ENCODE measurements around the gene SLC7A1.

Gene SLC7A1

DNA sequence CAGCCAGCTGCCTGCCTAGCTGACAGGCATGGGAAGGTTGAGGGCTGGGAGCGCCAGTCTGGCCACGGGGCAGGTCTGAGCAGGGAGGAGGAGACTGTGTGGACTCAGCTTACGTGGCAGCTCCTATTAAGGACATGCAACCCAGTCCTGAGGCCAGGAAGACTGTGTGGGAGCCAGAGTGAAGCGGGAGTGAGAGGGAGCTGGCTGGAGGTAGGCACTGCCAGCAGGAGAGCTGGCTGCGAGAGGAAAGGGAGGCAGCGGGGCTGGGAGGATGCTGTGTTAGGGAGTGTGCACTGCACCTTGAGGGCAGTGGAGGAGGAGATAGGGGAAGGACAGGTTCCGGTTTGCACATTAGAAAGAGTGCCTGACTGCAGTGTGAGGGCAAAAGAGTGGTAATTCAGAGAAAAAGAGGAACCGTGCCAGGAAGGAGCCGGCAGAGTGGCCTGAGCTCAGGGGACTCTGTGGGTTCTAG is 99.2 kb downstream of the SLC7A1 start:
- no peak for DNase-seq (ENCODE audit: low spot score)
- in situ Hi-C loops (cut with MboI; ENCODE audit: low sequenced_read_pairs, unreplicated experiment), result no loop called here
- TF ChIP-seq, protein P1, sequence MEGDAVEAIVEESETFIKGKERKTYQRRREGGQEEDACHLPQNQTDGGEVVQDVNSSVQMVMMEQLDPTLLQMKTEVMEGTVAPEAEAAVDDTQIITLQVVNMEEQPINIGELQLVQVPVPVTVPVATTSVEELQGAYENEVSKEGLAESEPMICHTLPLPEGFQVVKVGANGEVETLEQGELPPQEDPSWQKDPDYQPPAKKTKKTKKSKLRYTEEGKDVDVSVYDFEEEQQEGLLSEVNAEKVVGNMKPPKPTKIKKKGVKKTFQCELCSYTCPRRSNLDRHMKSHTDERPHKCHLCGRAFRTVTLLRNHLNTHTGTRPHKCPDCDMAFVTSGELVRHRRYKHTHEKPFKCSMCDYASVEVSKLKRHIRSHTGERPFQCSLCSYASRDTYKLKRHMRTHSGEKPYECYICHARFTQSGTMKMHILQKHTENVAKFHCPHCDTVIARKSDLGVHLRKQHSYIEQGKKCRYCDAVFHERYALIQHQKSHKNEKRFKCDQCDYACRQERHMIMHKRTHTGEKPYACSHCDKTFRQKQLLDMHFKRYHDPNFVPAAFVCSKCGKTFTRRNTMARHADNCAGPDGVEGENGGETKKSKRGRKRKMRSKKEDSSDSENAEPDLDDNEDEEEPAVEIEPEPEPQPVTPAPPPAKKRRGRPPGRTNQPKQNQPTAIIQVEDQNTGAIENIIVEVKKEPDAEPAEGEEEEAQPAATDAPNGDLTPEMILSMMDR (IDR thresholded peaks at IDR 0.05; ENCODE audit: borderline replicate concordance, control extremely low read depth, extremely low read depth, insufficient read depth, missing control alignments), result no peak

DNA sequence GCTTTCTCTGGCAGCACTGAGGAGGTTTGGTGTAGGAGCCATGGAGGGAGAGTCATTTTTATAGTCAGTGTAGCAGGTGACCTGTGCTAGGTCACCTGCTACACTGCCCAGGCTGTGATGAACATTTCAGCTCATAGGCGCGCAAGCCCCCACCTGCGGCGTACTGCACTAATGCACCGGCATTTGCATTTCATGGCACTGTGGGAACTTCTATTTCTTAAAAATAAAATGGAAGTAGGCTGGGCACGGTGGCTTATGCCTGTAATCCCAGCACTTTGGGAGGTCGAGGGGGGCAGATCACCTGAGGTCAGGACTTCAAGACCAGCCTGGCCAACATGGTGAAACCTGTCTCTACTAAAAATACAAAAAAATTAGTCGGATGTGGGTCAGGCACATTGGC is 101.0 kb downstream of the SLC7A1 start:
- in situ Hi-C loops (cut with MboI; ENCODE audit: low sequenced_read_pairs, unreplicated experiment), result no loop called here
- no peak for DNase-seq (ENCODE audit: low spot score)
- TF ChIP-seq, protein P1 (IDR thresholded peaks at IDR 0.05; ENCODE audit: borderline replicate concordance, control extremely low read depth, extremely low read depth, insufficient read depth, missing control alignments), result no peak

DNA sequence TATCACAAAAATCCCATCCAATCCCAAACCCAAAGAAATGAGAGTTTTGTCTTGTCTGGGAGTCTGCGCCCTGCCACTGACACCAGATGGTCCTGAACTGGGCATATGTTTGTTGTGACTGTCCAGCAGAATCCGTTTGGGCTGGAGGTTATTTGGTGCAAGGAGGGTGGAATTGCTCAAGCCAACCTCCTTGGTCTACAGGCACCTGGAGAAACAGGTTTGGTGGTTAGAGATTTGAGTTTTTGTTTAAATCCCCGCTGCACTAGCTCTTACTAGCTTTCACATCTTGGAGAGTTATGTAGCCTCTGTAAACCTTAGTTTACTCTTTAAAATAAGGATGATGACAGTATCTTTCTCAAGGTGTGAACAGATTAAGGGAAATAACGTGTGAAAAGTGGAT is 101.7 kb downstream of the SLC7A1 start:
- no peak for DNase-seq (ENCODE audit: low spot score)
- in situ Hi-C loops (cut with MboI; ENCODE audit: low sequenced_read_pairs, unreplicated experiment), result no loop called here
- TF ChIP-seq, protein P1 (IDR thresholded peaks at IDR 0.05; ENCODE audit: borderline replicate concordance, control extremely low read depth, extremely low read depth, insufficient read depth, missing control alignments), result no peak

DNA sequence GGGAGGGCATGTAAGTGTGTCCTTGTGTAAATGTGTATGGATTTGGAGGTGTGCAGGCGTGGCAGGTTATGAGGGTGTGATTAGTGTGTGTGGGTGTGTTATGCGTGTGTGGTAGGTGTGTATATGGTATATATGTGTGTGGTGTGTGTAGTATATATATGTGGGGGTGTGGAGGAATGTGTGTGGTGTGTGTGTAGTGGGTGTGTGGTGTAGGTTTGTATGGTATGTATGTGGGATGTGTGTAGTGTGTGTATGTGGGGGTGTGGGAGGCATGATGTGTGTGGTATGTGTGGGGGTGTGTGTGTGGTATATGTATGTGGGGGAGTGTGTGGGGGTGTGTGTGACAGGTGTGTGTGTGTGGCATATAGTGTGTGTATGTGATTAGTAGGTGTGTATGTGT is 104.2 kb downstream of the SLC7A1 start:
- in situ Hi-C loops (cut with MboI; ENCODE audit: low sequenced_read_pairs, unreplicated experiment), result no loop called here
- TF ChIP-seq, protein P1 (IDR thresholded peaks at IDR 0.05; ENCODE audit: borderline replicate concordance, control extremely low read depth, extremely low read depth, insufficient read depth, missing control alignments), result no peak
- no peak for DNase-seq (ENCODE audit: low spot score)

DNA sequence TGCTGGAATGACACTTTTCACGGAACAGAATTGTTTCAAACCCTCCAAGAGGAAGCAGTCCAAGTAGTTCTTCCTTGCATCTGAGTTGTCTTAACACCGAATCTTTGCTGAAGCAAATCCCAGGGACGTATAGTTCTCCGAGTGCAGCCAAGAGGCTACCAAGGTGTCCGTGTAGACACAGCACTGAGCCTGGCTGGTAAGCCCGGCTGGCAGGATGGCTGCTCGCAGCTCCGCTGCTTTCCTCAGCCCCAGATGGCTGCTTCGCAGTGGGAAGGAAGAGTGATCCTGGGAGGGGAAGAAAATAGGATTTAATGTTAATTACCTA is 105.0 kb downstream of the SLC7A1 start:
- in situ Hi-C loops (cut with MboI; ENCODE audit: low sequenced_read_pairs, unreplicated experiment), result no loop called here
- TF ChIP-seq, protein P1 (IDR thresholded peaks at IDR 0.05; ENCODE audit: borderline replicate concordance, control extremely low read depth, extremely low read depth, insufficient read depth, missing control alignments), result no peak

DNA sequence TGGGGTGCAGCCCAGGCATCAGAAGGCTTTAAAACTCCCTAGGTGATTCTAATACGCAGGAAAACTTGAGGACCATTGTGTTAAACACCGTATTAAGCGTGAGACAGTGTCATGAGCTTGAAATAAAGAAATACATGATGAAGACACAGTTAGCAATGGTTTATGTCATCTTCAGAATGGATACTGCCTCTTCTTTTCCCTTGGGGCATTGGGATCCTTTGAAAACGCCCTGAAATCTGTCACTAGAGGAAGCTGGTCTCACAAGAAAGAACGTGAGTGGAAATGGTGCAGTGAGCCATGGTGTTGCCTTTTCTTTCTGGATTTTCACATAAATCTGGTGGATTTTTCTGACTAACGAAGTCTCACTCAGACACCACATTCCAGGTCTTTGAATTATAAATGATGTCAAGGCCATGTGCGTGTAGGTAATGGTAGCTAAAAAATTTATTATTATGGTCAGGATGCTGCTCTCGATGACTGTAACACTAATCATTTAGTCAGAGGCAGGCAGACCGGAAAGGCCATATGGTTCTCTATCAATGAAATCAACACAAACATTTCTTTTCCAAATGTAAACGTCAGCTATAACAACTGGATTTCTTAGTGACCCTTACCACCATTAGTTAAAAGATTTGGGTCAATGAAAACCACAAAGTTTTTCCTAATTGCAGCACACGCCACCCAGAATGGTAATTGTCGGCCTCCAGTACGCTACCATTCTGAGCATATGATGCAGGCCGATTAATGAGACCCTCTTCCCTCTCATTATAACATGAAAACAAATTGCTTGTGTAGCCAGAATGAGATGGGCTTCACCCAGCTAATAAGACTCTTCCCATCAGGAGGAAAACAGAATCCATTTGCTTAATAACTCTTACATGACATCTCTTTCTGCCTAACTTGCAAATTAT is 105.6 kb downstream of the SLC7A1 start:
- in situ Hi-C loops (cut with MboI; ENCODE audit: low sequenced_read_pairs, unreplicated experiment), result no loop called here
- no peak for DNase-seq (ENCODE audit: low spot score)
- TF ChIP-seq, protein P1 (IDR thresholded peaks at IDR 0.05; ENCODE audit: borderline replicate concordance, control extremely low read depth, extremely low read depth, insufficient read depth, missing control alignments), result no peak

More for the DNA sequence above, 105.0 kb downstream of the SLC7A1 start:
- DNase-seq (ENCODE audit: low spot score), result no peak

All from GM13976 (cell line).